ENCODE measurements around the gene CYB5D1.

GRCh38 chr17:7878234-7878633 is 20.4 kb downstream of the CYB5D1 start:
- no peak for TF ChIP-seq CTCF (conservative IDR thresholded peaks at IDR 0.05 in 1 of 2, IDR thresholded peaks at IDR 0.05 in 1 of 2; ENCODE audit: extremely low read depth in 1 of 2, insufficient read depth in 1 of 2, low read depth in 1 of 2, low read length in 2 of 2)
- TF ChIP-seq EZH2 (IDR thresholded peaks at IDR 0.05; ENCODE audit: borderline replicate concordance, low read length): no peak

All from mammary epithelial cell (primary cell).